GM18519 (cell line): ENCODE measurements around the gene ZMIZ1.

Experiments
- ATAC-seq: cut with Tn5 transposase; IDR thresholded peaks from one replicate; pipeline ENCODE4 v1.9.1; 2021; ENCODE audit warnings: mild to moderate bottlenecking, moderate library complexity; ENCODE audit not compliant: unreplicated experiment, low FRiP score

The ZMIZ1 gene

GRCh38 chr10:79195091-79195923 lies 126.5 kb downstream of the ZMIZ1 start:
- ATAC-seq = no peak

DNA sequence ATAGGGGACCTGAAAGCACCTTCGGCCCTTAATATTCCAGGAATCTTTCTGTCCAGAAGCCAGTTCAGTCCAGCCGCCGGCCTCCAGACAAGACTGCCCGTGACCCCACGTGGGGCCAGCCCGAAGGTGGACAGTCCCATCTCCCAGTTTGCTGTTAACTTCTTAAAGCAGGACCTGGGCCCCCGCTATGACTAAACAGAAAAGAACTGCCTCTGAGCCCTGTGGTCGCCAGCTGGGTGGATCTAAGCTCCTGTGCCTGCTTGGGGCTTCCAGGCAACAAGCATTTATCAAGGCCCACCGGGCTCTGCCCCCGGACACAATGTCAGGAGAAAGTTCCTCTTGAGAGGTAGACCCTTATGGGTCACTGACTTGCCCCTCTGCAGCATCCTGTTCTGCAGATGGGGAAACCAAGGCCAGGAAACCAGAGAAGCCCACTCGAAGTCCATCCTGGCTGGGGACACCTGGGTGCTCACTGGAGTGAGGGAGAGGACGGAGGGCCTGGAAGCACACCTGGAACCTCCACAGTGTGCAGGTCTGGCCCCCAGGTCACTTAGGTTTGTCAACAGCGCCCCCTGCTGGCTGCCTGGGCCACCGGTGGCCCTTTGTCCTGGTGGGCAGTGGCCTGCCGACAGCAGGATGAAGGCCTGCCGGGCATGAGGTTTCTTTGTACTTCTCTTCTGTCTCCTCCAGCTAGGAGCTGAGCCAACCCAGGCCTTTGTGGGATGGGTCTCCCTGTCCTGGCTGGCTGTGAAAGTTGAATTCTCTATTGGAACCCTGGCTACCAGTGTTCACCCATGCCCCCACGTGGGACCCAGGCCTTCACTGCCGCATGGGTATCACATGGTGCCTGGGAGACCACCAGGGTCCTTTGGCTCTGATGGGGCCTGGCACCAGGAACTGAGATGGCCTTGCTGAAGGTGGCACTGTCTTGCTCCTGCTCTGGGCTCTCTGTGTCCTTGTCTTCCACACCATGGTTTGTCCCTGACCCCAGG lies 128.0 kb downstream of the ZMIZ1 start:
- no peak for ATAC-seq

DNA sequence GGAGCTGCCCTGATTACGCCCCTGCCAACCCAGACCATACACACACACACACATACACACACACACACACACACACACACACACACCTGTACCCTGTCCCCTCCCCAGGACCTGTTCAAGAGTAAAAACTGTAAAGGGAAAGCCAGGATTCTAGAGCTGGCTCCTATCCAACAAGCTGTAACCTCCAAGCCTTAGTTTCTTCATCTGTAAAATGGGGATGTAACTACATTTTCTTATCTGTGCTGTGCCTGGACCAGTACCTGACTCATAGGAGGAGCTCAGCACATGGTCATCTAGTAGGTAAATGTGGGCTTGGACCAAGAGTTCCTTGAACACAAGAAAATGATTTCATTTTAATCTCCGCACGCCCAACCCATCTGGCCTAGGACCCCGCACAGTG lies 128.8 kb downstream of the ZMIZ1 start:
- no peak for ATAC-seq

- no peak for ATAC-seq
Observed at GRCh38 chr10:79200346-79200745, 131.6 kb downstream of the ZMIZ1 start.

DNA sequence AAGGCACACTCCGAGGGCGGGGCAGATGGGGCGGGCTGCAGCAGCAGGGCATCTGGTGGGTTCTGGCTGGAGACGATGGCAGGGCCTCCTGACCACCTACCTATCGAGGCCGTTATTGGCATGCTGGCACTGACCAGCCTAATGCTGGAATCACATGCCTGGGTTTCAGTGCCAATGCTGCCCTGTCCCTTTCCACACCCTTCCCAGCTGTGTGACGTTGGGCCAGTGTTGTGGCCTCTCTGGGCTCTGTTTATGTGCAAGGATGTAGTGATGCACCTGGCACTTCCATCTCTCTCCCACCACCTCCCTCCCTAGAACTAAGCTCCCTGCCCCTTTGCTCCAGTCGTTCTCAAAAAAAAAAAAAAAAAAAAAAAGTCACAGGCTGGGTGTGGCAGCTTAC lies 132.9 kb downstream of the ZMIZ1 start:
- no peak for ATAC-seq

DNA sequence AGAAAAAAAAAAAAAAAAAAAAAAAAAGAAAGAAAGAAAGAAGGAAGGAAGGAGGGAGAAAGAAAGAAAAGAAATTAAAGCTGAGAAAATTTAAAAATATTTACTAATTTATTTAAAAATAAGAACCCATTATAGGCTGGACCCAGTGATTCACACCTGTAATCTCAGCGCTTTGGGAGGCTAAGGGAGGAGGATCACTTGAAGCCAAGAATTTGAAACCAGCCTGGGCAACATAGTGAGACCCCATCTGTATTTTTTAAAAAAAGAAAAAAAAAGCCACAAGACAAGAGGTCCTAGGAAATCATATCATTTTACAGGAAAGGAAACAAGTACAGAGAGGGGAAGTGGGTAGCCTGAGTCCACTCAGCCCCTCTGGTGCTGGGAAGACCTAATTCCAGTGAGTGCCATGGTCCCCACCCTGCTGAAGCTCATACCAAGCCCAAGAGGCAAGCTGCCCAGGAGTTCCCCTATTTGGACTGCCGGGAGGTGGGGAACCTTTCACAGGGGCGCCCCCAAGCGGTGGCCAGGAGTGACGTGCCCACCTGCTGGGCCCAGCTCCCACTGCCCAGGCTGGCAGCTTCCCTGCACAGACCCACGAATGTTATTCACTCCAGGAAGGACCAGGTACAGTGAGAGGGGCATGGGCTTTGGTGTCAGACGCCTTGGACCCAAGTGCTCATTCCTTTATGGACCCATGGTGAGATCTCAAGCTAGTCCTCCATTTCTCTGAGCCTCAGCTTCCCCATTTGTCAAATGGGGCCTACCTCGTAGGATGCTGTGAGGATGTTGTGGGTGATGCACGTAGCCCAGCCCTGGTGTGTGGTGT lies 133.6 kb downstream of the ZMIZ1 start:
- ATAC-seq = no peak

GRCh38 chr10:79203014-79203644 lies 134.4 kb downstream of the ZMIZ1 start:
- ATAC-seq = no peak

DNA sequence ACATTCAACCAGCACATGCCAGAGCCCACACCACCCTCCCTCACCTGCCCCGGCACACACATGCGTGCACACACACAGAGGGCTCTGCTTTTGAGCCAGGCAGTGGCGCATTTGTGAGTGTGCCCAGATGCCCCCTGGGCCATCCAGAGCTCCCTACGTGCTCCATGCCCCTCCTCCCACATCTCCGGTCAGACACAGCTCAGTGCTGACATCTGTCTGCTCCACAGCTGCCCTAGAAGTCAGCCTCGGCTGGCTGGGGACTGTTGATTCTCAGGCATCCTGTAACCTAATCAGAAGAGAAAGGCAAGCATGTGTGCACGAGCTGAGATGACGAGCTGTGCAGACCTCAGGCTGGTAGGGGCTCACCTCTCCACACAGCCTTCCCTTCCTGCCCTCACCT lies 135.1 kb downstream of the ZMIZ1 start:
- no peak for ATAC-seq

GRCh38 chr10:79206300-79207095 lies 137.7 kb downstream of the ZMIZ1 start:
- no peak for ATAC-seq

DNA sequence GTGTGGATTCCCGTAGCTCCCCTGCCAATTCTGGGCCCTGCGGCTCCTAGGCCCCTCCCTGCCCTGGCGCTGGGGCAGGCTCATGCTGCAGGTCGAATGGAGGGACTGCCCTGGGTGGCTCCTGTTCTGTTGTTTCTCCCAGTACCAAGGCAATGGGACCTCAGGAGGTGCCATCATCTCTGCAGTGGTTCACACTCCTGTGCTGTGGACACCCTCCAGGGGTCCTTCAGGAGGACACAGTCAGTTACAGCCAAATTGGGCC lies 138.3 kb downstream of the ZMIZ1 start:
- no peak for ATAC-seq

DNA sequence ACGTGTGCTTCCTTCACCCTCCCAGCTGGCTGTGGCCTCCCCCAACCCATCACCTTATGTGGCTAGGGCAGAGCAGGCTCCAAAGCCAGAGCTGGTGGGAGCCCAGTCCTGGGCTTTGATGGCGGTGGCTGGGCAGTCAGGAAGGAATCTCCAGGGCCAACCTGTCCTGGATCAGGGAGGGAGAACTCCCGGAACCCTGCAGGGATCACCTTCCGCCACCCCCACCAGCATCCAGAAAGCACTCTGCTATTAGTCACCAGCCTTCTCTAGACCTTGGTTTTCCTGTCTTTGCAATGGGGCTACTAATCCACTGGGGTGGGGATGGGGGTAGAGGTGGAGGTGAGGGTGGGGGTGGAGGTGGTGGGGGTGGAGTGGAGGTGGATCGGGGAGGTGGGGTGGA lies 139.0 kb downstream of the ZMIZ1 start:
- no peak for ATAC-seq

DNA sequence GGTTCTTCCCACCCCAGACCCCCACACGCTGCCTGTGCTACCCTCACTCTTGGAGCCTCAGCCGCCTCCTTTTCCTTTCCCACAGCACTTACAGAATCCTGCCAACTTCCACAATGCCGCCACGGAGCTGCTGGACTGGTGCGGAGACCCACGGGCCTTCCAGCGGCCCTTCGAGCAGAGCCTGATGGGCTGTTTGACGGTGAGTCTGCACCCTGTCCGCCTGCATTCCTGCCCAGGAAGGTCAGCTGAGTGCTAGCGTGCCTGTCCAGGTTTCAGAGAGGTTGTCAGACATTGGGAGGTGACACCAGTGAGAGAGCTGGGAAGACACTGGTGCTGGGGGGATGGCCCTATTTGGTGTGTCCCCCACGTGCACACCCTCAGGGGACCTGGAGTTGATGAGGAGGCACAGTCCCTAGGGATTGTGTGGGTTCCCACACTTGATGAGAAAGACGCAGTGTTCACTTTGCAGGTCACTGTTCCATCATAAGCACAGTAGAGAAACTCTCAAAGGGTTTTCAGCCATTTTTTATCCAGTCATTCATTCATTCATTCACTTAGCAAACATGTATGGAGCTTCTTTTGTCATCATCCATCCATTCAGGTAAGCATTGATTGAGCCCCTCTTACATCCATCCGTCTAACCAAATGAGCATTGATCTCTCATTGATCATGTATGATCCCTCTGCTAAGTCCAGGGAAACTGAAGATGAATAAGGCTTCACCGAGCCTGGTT lies 139.7 kb downstream of the ZMIZ1 start:
- ATAC-seq = no peak

GRCh38 chr10:79209340-79209739 lies 140.6 kb downstream of the ZMIZ1 start:
- no peak for ATAC-seq

- no peak for ATAC-seq
Observed at GRCh38 chr10:79209831-79210230, 141.1 kb downstream of the ZMIZ1 start.

GRCh38 chr10:79210672-79211071 lies 141.9 kb downstream of the ZMIZ1 start:
- ATAC-seq = no peak

- no peak for ATAC-seq
Observed at GRCh38 chr10:79211616-79212015, 142.8 kb downstream of the ZMIZ1 start.

DNA sequence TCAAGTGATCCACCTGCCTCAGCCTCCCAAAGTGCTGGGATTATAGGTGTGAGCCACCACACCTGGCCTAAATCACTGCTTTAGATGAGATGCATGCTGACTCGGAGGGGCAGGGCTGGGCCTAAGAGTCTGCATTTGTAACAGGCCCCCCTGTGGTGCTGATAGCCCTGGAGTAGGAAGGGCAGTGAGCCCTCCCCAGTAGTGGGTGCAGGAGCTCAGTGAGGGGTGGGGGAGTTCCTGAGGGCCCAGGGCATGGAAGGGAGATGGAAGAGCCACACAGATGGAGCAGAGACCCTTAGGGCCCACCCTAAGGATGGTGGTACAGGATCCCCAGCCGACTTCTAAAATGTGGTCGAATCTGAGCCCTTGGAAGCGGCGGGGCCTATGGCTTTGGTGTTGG lies 146.8 kb downstream of the ZMIZ1 start:
- ATAC-seq = no peak

DNA sequence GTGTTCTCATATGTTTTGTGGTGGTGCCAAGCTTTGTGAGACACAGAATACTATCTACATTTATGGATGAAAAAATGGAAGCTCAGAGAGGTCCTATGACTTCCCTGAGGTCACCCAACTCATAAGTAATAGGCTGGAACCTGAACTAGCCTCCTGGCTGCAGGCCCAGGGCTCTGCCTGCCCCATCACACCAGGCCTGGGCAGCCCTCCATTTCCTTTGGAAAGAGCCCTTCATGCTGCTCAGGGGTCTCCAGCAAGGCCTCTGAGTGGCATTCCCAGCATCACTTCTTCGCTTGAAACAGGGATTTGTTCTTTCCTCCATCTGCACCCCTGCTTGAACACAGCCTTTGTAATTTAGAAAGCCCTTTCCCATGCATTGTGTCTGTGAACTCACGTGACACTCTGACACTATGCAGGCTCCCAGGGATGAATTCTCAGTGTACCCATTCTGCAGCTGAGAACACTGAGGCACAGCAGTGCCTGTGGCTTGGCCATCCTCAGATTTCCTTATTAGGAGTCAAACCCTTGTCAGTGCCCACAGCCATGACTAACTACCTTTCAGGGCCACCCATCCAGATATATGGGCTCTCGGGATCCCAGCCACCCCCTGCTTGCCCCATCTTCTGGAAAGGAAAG lies 150.7 kb downstream of the ZMIZ1 start:
- no peak for ATAC-seq
